Activated CD4-positive, alpha-beta T cell treated with anti-CD3 and anti-CD28 coated beads for 48 hours (primary cell): ENCODE data around the gene ADGRD1.
A peak's percentile ranks its signal among the peaks of the same experiment; 100 is the strongest.

ENCODE experiments used
- DNase-seq: peaks from one replicate; pipeline ENCODE4 v3.0.0-alpha.2; 2020

Gene ADGRD1

DNA sequence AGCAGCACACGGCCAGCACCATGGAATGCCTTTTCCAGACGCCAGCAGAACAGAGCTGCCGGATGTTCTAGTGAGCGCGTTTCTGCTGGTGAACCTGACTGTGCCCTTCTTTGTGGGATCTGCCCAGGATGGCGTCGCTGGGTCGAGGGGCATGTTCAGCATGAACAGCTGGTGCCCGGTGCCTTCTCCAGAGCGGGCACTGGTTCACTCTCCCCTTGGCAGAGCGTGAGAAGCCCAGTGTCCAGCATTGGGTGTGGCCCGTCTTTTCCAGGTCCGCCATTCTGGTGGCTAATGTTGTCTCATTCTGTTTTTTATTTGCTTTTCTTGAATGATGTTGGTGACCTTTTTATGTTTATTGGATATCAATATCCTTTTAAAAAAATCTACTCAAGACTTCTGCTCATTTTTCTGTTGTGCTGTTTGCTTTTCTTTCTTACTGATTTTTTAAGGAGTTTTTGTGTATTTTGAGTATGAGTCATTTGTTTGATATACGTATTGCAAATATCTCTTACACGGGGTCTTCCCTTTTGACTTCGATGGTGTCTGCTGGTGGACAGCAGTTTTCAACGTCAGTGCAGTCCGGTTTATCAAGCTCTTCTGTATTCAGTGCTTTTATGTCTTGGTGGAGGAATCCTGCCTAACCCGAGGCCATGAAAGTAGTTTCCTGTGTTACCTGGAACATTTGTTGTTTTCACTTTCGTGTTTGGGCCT is 74.3 kb downstream of the ADGRD1 start:
- DNase-seq = no peak

- no peak for DNase-seq
These were observed 75.1 kb downstream of the ADGRD1 start for GRCh38 chr12:131028587-131029338.

DNA sequence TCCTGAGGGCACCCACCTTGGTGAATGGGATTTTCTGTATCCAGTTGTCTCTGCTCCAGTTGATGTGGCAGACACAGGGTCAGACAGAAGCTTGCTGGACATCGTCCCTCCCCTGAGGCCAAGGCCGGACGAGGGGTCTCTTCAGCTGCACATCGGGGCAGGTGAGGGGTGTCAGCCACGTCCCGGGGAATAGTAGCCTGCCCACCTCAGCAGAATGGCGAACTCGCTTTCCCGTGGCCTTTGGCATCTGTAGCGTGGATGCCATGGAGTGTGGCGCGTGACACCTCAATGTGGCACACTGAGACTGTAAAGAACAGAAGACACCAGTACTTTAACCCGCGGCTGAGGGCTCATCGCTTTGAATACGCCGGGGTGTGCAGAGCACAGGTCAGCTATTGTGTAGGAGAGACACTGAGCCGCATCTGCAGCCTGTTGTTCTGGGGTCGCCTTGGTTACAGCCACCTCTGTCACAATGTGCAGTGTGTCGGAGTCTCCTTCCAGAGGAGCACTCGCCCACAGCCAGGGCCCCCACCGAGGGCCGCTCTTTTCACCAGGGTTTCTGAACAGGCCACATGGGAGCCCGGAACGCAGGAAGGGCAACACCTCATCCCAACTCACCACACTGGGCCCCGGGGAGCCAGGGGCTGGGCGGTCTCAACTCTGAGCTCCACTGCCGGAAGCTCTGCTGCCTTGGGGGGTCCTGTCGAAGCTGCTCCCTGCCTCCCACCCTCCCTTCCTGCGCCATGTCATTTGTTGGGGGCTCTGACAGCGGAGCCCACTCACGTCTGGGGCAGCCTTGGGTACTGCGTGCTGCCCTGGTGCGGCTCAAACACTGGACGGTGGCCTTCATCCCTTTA is 77.0 kb downstream of the ADGRD1 start:
- no peak for DNase-seq

DNA sequence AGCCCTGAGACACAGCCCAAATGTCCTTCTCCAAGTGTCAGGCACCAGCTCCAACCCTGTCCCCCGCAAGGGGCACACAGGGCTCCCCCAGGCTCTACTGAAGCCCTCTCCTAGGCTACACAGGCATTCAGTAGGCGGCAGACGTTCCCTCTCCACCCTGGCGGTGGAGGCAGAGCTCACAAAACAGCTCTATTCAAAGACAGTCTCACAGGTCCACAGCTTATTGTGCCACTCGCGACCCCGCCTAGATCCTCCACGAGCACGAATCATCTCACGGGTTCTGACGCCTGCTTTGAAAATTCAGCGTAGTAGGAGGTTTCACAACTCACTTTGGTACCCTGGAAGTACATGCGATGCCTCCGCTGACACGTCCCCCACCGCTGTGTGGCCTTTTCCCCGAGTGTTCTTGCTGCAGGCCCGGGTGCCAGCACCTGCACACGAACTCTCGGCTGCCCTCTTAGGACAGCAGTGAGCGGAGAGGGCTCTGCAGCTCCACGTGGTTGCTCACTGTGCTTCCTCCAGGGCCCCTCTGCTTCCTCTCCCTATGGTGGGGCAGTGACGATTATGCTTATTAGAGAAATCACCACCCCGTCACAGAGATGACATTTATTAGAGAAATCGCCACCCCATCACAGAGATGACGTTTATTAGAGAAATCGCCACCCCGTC is 78.5 kb downstream of the ADGRD1 start:
- DNase-seq = no peak

DNA sequence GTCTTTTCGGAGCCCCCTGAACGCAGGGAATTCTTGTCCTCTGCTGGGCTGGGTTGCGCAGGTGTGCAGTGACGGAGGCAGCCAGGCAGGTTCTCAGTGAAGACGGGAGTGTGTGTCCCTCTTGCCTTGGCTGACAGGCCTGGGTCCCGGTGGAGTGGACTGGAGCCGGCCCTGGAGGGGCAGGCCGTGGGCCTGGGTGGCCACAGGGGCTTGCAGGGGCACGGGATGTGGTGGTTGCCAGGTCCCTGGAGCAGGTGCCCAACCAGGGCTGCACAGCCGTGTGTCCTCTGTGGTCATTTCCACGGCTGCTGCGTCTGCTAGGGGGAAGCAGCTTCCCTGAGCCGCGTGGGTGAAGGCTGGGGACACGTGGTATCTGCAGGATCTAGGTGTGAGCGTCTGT is 79.8 kb downstream of the ADGRD1 start:
- DNase-seq = no peak

GRCh38 chr12:131033886-131034482 is 80.3 kb downstream of the ADGRD1 start:
- DNase-seq = no peak

DNA sequence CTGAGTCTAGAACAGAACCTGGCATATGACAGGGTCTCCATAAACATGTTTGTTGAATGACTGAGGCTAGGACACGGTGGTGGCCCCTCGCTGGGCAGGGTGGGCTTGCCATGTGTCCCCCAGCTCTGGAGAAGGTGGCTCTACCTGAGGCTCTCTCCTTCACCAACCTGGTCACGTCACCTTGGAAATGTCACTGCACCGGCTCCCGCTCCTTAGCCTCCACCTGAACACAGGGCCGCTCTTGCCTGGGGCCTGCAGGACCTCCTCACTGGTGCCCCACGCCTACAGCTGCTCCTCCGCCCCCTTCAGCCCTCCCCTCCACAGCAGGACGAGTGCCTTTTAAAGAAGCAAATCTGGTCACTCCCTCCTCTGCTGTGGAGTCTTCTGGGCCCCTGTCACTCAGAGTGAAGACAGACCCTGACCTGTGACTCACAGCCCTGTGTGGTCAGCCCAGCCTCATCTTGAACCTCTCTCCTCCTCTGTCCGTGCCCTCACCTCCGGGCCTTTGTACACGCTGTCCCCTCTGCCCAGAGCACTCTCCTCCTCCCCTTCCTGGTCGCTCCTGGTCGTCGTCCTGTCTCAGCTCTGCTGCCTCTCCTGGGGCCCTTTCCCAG is 81.0 kb downstream of the ADGRD1 start:
- DNase-seq = no peak

GRCh38 chr12:131035245-131035681 is 81.6 kb downstream of the ADGRD1 start:
- DNase-seq = peak; percentile 19

DNA sequence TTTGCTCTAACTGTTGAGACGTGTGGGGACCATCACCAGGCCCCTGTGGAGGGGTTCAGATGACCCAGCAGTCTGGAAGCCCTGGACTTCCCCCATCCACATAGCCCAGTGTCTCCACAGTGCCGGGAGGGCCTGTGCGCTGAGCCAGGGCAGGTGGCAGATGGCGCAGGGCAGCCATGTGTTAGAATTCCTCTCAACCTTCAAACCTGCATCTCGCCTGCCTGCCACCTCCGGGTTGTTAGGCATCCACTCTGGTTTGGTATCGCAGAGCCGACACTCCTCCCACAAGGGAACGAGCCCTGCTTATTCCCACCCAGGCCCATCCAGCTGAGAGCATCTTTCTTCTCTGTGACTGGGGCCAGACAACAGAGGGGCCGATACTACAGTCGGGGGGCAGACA is 84.5 kb downstream of the ADGRD1 start:
- no peak for DNase-seq

GRCh38 chr12:131038961-131039950 is 85.5 kb downstream of the ADGRD1 start:
- DNase-seq = no peak

- no peak for DNase-seq
These were observed 86.8 kb downstream of the ADGRD1 start for GRCh38 chr12:131040491-131040890.

- no peak for DNase-seq
These were observed 87.7 kb downstream of the ADGRD1 start for GRCh38 chr12:131041216-131041967.

GRCh38 chr12:131041968-131042833 is 88.5 kb downstream of the ADGRD1 start:
- no peak for DNase-seq

DNA sequence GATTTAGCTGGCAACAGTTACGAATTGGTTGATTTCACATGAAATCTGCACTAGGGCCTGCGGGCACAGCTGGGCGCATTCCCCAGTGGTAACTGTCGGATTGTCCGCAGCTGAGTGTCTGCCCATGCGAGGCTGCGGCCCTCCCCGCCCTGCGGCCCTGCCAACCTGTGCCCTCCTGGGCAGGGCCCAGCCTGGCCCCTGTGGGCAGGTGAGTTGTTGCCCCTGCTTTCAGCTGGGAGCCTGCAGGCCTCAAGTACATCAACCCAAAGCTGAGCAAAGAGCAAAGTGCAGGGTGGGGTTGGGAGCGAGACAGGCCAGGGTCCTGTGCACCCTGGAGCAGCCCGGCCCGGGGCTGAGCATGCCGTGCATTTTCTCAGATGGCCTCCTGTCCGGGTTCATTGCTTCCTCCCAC is 89.1 kb downstream of the ADGRD1 start:
- no peak for DNase-seq

GRCh38 chr12:131043401-131043871 is 89.7 kb downstream of the ADGRD1 start:
- no peak for DNase-seq

DNA sequence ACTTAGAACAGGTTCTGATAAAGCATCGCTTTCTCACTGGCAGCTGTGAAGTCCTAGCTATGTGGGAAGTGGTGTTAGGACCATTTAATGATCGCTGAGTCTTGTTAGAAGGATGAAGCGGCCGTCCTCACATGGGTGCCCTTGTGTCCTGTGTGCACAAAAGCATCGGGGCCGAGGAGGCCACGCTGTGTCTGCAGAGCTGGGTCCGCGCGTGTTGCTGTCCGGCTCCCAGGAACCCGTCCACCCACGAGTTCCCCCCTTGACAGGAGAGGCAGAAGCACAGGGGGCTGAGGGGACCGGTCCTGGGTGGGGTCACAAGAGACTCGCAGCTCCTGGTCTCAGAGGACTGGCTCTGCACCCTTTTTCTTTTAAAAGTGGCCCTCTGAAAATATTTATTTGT is 90.4 kb downstream of the ADGRD1 start:
- DNase-seq = no peak

DNA sequence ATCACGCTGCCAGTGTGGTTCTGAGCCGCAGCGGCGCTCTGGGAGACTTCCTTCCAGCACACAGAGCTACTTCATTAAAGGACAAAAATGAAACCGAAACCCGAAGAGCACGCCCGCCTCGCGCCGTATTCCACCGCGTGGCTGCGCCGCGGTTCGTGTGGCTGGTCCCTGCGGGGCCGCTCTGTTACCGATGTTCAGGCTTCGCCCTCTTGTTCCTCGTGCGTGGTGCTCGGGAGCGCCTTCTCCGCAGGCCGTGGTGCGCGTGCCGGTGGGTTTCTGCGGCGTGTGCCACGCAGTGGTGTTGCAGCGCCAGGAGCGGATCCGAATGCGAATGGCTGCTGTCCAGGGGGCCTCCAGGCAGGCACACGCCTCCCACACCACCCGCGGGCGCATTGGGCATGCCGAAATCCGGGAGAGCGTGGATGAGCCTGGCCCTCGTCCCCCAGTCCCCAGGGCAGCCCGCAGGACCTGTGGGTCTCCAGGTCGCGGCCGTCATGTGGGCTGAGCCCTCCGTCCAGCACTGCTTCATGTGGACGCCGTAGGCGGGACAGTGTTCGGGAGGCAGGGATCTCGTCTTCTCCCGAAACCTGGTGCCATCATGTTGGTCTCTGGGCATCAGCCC is 91.2 kb downstream of the ADGRD1 start:
- no peak for DNase-seq
